ENCODE data around the gene LRRC74A. TPM values are rescaled to one million over a fixed set of nuclear protein-coding genes. Genes with fewer than 3 reads are reported as not detected.

The LRRC74A gene
- total and polyA plus RNA-seq, 2 donors (not counting 3 experiments of a cell fraction or from before 2014, with no cell fraction given) = not detected

DNA sequence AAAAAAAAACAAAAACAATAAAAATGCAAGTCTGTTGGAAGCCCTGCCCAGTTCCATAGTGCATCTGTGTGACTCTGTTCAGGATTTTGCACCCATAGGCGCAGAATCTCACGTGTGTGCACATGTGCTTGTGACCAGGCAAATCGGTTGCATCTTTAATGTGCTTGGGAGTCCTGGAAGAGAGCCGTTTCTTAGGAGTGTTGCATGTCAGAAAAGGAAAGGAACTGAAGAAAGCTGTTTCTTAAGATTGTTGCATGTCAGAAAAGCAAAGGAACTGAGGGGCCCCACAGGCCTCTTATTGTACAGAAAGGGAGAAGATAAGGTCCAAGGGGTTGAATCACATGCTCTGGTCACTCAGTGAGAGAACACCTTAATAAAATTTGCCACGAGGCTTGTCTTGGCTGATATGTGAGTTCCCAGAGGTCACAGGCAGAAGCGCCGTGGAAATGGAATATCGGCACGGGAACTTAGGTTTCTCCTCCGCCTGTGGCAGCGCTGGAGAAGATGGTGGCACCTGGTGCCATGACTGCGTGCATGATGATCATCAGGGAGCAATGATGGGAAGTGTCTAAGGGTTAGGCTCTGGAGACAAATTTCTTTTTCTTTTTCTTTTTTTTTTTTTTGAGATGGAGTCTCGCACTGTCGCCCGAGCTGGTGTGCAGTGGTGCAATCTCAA lies 90.0 kb downstream of the LRRC74A start:
- Histone ChIP-seq H3K4me1 (ENCODE audit: control insufficient read depth, extremely low read depth, insufficient read depth, low read length) (peaks cover 34% of the 10 kb centered on the region), H2AFZ (ENCODE audit: low read depth, low read length) (no peak overlapping the region), H3K79me2 (ENCODE audit: control insufficient read depth, insufficient read depth, low read length) (no peaks in the 10 kb centered on the region), H4K20me1 (replicated peaks; ENCODE audit: control insufficient read depth, extremely low read depth, insufficient read depth, low read length) (no peaks in the 10 kb centered on the region), H3K36me3 (ENCODE audit: control insufficient read depth in 2 of 2, extremely low read depth in 1 of 2, insufficient read depth in 2 of 2, low read length in 2 of 2) (no peaks in the 10 kb centered on the region), H3K27me3 (ENCODE audit: control insufficient read depth in 2 of 2, insufficient read depth in 2 of 2, low read length in 2 of 2) (no peaks in the 10 kb centered on the region), H3K4me3 (replicated peaks in 1 of 3; ENCODE audit: insufficient read depth in 1 of 3, low read depth in 1 of 3, low read length in 3 of 3) (no peak overlapping the region), H3K4me2 (ENCODE audit: insufficient read depth, low read length) (no peak overlapping the region), H3K9me1 (replicated peaks; ENCODE audit: control insufficient read depth, extremely low read depth, insufficient read depth, low read length) (no peaks in the 10 kb centered on the region), H3K9me3 (replicated peaks; ENCODE audit: control insufficient read depth, insufficient read depth, low read length) (no peaks in the 10 kb centered on the region), H3K27ac (ENCODE audit: insufficient read depth, low read depth, low read length) (no peak overlapping the region), H3K9ac (replicated peaks; ENCODE audit: extremely low read depth, insufficient read depth, low read length) (no peak overlapping the region)
- CTCF ChIA-PET = interaction anchor here (1.2 to 4.9 kb wide), 15 partner anchors 31 to 179 kb away, joined by 3 to 51 read pairs (median 13); partner anchors contain the start of gene IRF2BPL
- TF ChIP-seq, protein P1, sequence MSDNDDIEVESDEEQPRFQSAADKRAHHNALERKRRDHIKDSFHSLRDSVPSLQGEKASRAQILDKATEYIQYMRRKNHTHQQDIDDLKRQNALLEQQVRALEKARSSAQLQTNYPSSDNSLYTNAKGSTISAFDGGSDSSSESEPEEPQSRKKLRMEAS (IDR thresholded peaks at IDR 0.05; ENCODE audit: insufficient read depth, insufficient read length) = no peak
- no peak for TF ChIP-seq GATA2 (IDR thresholded peaks at IDR 0.05; ENCODE audit: insufficient read depth, insufficient read length, low read depth, low read length)
- TF ChIP-seq, protein P2, sequence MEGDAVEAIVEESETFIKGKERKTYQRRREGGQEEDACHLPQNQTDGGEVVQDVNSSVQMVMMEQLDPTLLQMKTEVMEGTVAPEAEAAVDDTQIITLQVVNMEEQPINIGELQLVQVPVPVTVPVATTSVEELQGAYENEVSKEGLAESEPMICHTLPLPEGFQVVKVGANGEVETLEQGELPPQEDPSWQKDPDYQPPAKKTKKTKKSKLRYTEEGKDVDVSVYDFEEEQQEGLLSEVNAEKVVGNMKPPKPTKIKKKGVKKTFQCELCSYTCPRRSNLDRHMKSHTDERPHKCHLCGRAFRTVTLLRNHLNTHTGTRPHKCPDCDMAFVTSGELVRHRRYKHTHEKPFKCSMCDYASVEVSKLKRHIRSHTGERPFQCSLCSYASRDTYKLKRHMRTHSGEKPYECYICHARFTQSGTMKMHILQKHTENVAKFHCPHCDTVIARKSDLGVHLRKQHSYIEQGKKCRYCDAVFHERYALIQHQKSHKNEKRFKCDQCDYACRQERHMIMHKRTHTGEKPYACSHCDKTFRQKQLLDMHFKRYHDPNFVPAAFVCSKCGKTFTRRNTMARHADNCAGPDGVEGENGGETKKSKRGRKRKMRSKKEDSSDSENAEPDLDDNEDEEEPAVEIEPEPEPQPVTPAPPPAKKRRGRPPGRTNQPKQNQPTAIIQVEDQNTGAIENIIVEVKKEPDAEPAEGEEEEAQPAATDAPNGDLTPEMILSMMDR (IDR thresholded peaks at IDR 0.05; ENCODE audit: extremely low read depth in 1 of 2, insufficient read depth in 1 of 2, low read depth in 1 of 2, low read length in 2 of 2) = no peak
- no peak for TF ChIP-seq JUN (IDR thresholded peaks at IDR 0.05; ENCODE audit: borderline replicate concordance, insufficient read depth, insufficient read length, low read depth)
- no peak for TF ChIP-seq FOS (IDR thresholded peaks at IDR 0.05; ENCODE audit: borderline replicate concordance, insufficient read depth, low read length)
- TF ChIP-seq EZH2 (IDR thresholded peaks at IDR 0.05; ENCODE audit: borderline replicate concordance, low read depth, low read length, severe bottlenecking) = no peak
- TF ChIP-seq POLR2AphosphoS5 (IDR thresholded peaks at IDR 0.05; ENCODE audit: insufficient read depth, low read depth, low read length) = no peak
- no peak for TF ChIP-seq MYC (IDR thresholded peaks at IDR 0.05; ENCODE audit: low read depth, low read length)
- no peak for TF ChIP-seq POLR2A (IDR thresholded peaks at IDR 0.05; ENCODE audit: low read depth, low read length)
- intact Hi-C loops (cut with micrococcal nuclease) = no loop called here
- BruUV-seq (replicated peaks) = no TSS peak
- no peak for DNase-seq (ENCODE audit: low read depth, low spot score)
- FAIRE-seq = no peak
- POLR2A ChIA-PET = no interaction called here
- dilution Hi-C loops (cut with MboI; ENCODE audit: extremely low pct_ligation_motif_present, low sequenced_read_pairs) = no loop called here

All from endothelial cell of umbilical vein (primary cell).